Gastroesophageal sphincter (tissue), 4 donors: ENCODE data around the gene KRTAP10-6. TPM values are rescaled to one million over a fixed set of nuclear protein-coding genes. Genes with fewer than 3 reads are reported as not detected.
"Not testable (repeated sequence)": the region's sequence is repeated elsewhere in the genome, so short reads cannot be mapped to it uniquely, and the experiment has no call there.

Experiments
- ATAC-seq: fragments of 150-250 bp; one replicate; pipeline ENCODE4 v1.9.1; 2016; ENCODE audit warnings: mild to moderate bottlenecking, moderate library complexity
- H3K27ac ChIP-seq, 4 donors: fragments of 200-600 bp; sonication (generic) in 3 of 4; 1 replicate in 3 of 4; 2 replicates in 1 of 4; pipeline ENCODE4 v1.5.1; 2016 to 2019
- H3K27me3 ChIP-seq: fragments of 200-600 bp; sonication (generic); one replicate; pipeline ENCODE4 v1.5.1; 2019
- H3K36me3 ChIP-seq, 2 donors: fragments of 200-600 bp; sonication (generic); one replicate each; pipeline ENCODE4 v1.5.1; 2019; ENCODE audit warnings: control low read depth in 1 of 2
- H3K4me1 ChIP-seq, 3 donors: fragments of 200-600 bp; sonication (generic); 1 replicate in 2 of 3; 2 replicates in 1 of 3; pipeline ENCODE4 v1.5.1; 2016 to 2019; ENCODE audit warnings: control low read depth in 2 of 3
- H3K4me3 ChIP-seq, 2 donors: fragments of 200-600 bp; sonication (generic); one replicate each; pipeline ENCODE4 v1.5.1; 2019; ENCODE audit warnings: mild to moderate bottlenecking in 1 of 2, moderate library complexity in 1 of 2
- H3K9me3 ChIP-seq, 3 donors: fragments of 200-600 bp; sonication (generic); one replicate each; pipeline ENCODE4 v1.5.1; 2017 to 2019; ENCODE audit warnings: control low read depth in 2 of 3
- CTCF ChIP-seq, 4 experiments: fragments of 200-600 bp in 2 of 4; fragments of 450-650 bp in 2 of 4; sonication (generic) in 1 of 4; IDR thresholded peaks; one replicate each; pipeline ENCODE4 v1.5.1; 2017 to 2019; ENCODE audit warnings: antibody characterized with exemption in 4 of 4, mild to moderate bottlenecking in 2 of 4, moderate library complexity in 2 of 4
- EP300 ChIP-seq: sonication (generic); formaldehyde crosslinking; IDR thresholded peaks from one replicate; pipeline ENCODE4 v1.6.1; 2017; ENCODE audit warnings: antibody characterized with exemption, mild to moderate bottlenecking
- POLR2A ChIP-seq, 2 donors: fragments of 450-650 bp; IDR thresholded peaks; one replicate each; pipeline ENCODE4 v1.6.1; 2017; ENCODE audit warnings: antibody characterized with exemption in 2 of 2, mild to moderate bottlenecking in 2 of 2, moderate library complexity in 1 of 2
- POLR2AphosphoS5 ChIP-seq: sonication (generic); formaldehyde crosslinking; IDR thresholded peaks from one replicate; pipeline ENCODE4 v1.6.1; 2017; ENCODE audit warnings: antibody characterized with exemption
- WGBS, 2 donors: methylation state at CpG; one replicate each; pipeline ENCODE4 v1.1.5; 2018; ENCODE audit warnings: low coverage in 1 of 2; 5-methylcytosine and 5-hydroxymethylcytosine counted together
- total RNA-seq, 4 donors: library from RNA; depleted of rRNA; stranded (reverse); fragments of >200 nt; gene quantifications; one replicate each; pipeline ENCODE4 v1.1.0, GENCODE V29; 2016

KRTAP10-6 gene
- total RNA-seq, 4 donors from 2014 or later = not detected

- 0 to 50% methylated on average over 1 of the region's 1 CpG for WGBS, 2 donors
- no peak for ATAC-seq
- no peaks in the 10 kb centered on the region for H3K4me1 ChIP-seq
- peaks cover 26% of the 10 kb centered on the region for H3K27me3 ChIP-seq
- TF ChIP-seq POLR2A (IDR thresholded peaks at IDR 0.05) (no peak), CTCF (IDR thresholded peaks at IDR 0.05) (no peak), EP300 (no peak), POLR2AphosphoS5 (no peak)
- no peaks in the 10 kb centered on the region for H3K36me3 ChIP-seq
- no peak overlapping the region for H3K27ac ChIP-seq
- no peak overlapping the region for H3K4me3 ChIP-seq
- H3K9me3 ChIP-seq = peaks cover 0 to 9% (median 2%) of the 10 kb centered on the region in 3 donors
Measured at GRCh38 chr21:44564886-44565598, 27.3 kb downstream of the KRTAP10-6 start.

GRCh38 chr21:44564099-44564498, 28.2 kb downstream of the KRTAP10-6 start:
- no peak overlapping the region for H3K4me3 ChIP-seq
- no peak for ATAC-seq
- no peaks in the 10 kb centered on the region for H3K36me3 ChIP-seq
- H3K27me3 ChIP-seq = peaks cover 16% of the 10 kb centered on the region
- peaks cover 0 to 17% (median 2%) of the 10 kb centered on the region in 3 donors for H3K9me3 ChIP-seq
- 80 to 91% methylated on average over 1 of the region's 1 CpG for WGBS, 2 donors
- no peak for TF ChIP-seq POLR2A (IDR thresholded peaks at IDR 0.05)
- no peak for TF ChIP-seq POLR2AphosphoS5
- H3K27ac ChIP-seq = no peak overlapping the region
- no peaks in the 10 kb centered on the region for H3K4me1 ChIP-seq

GRCh38 chr21:44558695-44559094, 33.6 kb downstream of the KRTAP10-6 start, which contains the start of gene KRTAP10-3:
Gene KRTAP10-3, minus strand, starts transcription at chr21:44558795. Its CDS starts 80 bp downstream, at chr21:44558715.
- no peak within 1 kb of the TSS for H3K27ac ChIP-seq

GRCh38 chr21:44558329-44558675, 34.0 kb downstream of the KRTAP10-6 start:
- Histone ChIP-seq H3K9me3 (peaks cover 0 to 28% (median 2%) of the 10 kb centered on the region in 3 donors), H3K27me3 (peaks cover 48% of the 10 kb centered on the region)
- not testable (repeated sequence) for ATAC-seq, H3K36me3 ChIP-seq, H3K4me3 ChIP-seq, H3K27ac ChIP-seq, H3K4me1 ChIP-seq
- 78% methylated on average over 4 of the region's 10 CpGs; no CpG with 5 or more reads in 1 of the 2 donors for WGBS, 2 donors

More at GRCh38 chr21:44558695-44559094, 33.6 kb downstream of the KRTAP10-6 start, which contains the start of gene KRTAP10-3:
- H3K36me3 ChIP-seq = no peaks in the 10 kb centered on the region
- no peaks in the 10 kb centered on the region for H3K4me1 ChIP-seq
- no peak within 1 kb of the TSS for H3K4me3 ChIP-seq
- ATAC-seq = no peak
- peaks cover 46% of the 10 kb centered on the region for H3K27me3 ChIP-seq
- peaks cover 0 to 27% (median 2%) of the 10 kb centered on the region in 3 donors for H3K9me3 ChIP-seq
- WGBS, 2 donors = 61% methylated on average over 5 of the region's 5 CpGs; no CpG with 5 or more reads in 1 of the 2 donors
- TF ChIP-seq CTCF (IDR thresholded peaks at IDR 0.05) (no peak), POLR2A (IDR thresholded peaks at IDR 0.05) (no peak), EP300 (no peak), POLR2AphosphoS5 (no peak)

- Histone ChIP-seq H3K27ac (no peak overlapping the region), H3K36me3 (no peaks in the 10 kb centered on the region), H3K4me3 (no peak overlapping the region), H3K27me3 (peaks cover 48% of the 10 kb centered on the region), H3K4me1 (no peaks in the 10 kb centered on the region), H3K9me3 (peaks cover 0 to 28% (median 2%) of the 10 kb centered on the region in 3 donors)
- WGBS, 2 donors = 23 to 44% methylated on average over 9 to 11 of the region's 30 CpGs
- TF ChIP-seq POLR2A (IDR thresholded peaks at IDR 0.05) (no peak), POLR2AphosphoS5 (no peak), EP300 (no peak), CTCF (IDR thresholded peaks at IDR 0.05) (no peak)
- ATAC-seq = no peak
Measured at GRCh38 chr21:44557491-44558328, 34.6 kb downstream of the KRTAP10-6 start.
